Large intestine (tissue), 3 donors: ENCODE measurements around the gene CDKAL1. TPM values are rescaled to one million over a fixed set of nuclear protein-coding genes. Genes with fewer than 3 reads are reported as not detected.

ENCODE experiments used
- DNase-seq, 2 donors: peaks; one replicate each; pipeline versions ENCODE4 v3.0.0 to v3.0.0-alpha.2; 2013
- H3K27ac ChIP-seq: one replicate; pipeline ENCODE4 v1.5.1; 2013; ENCODE audit warnings: low read length
- H3K27me3 ChIP-seq: 2 replicates; pipeline ENCODE4 v1.6.1; 2013; ENCODE audit warnings: low read length; ENCODE audit not compliant: control insufficient read depth, insufficient read depth
- H3K36me3 ChIP-seq: 2 replicates; pipeline ENCODE4 v1.6.1; 2013; ENCODE audit warnings: low read length; ENCODE audit not compliant: control insufficient read depth, insufficient read depth
- H3K4me1 ChIP-seq: one replicate; pipeline ENCODE4 v1.6.1; 2013; ENCODE audit warnings: low read length; ENCODE audit not compliant: control insufficient read depth, insufficient read depth
- H3K4me3 ChIP-seq: one replicate; pipeline ENCODE4 v1.5.1; 2013; ENCODE audit warnings: low read length
- H3K9me3 ChIP-seq: one replicate; pipeline ENCODE4 v1.6.1; 2013; ENCODE audit warnings: mild to moderate bottlenecking, low read depth, low read length, moderate library complexity; ENCODE audit not compliant: control insufficient read depth
- WGBS: methylation state at CpG from one replicate; pipeline ENCODE4 v1.1.5; 2013; ENCODE audit warnings: low lambda C conversion rate; ENCODE audit not compliant: insufficient coverage; 5-methylcytosine and 5-hydroxymethylcytosine counted together
- polyA plus RNA-seq: library from polyadenylated mRNA; unstranded; fragments of 120-200 nt; gene quantifications from one replicate; pipeline ENCODE4 v1.2.1, GENCODE V29; 2013

CDKAL1 gene
- polyA plus RNA-seq, 1 donor = 10.3 TPM

DNA sequence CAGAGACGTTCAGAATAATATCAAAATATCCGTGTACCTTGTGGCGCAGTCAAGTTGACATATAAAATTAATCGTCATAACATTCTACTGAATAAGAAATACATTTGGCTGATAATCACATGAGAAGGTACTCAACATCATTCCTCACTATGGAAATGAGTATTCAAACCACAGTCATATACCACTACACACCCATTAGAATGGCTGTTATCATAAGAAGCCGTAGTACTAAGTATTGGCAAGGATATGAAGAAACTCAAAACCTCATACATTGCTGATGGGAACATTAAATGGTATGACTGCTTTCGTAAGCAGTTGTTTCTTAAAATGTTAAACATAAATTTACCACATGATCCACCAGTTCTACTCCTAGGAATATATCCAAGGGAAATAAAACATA lies 244.7 kb downstream of the CDKAL1 start:
- H3K4me3 ChIP-seq = no peak overlapping the region
- WGBS = 94% methylated on average over 3 of the region's 6 CpGs
- no peak overlapping the region for H3K27ac ChIP-seq

DNA sequence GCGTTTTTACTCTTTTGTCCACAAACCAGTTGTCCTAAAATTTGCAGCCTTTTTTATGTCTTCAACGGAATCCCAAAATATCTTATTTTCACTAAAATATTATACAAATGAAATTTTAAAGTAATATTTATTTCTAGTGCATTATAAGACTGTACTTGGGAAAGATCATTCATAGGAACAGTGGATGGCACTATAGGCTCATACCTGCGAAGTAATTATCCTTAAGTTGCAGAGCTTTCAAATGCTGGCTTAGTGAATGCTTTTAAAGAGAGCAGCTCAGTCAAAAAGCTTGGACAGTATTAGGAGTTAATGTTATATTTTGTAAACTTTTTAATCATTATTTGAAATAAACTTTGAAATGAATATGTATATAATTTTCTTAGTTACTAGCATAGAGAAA lies 254.9 kb downstream of the CDKAL1 start:
- WGBS = 100% methylated on average over 1 of the region's 3 CpGs
- no peaks in the 10 kb centered on the region for H3K4me1 ChIP-seq
- no peaks in the 10 kb centered on the region for H3K36me3 ChIP-seq
- no peaks in the 10 kb centered on the region for H3K9me3 ChIP-seq
- H3K27ac ChIP-seq = no peak overlapping the region
- H3K27me3 ChIP-seq = no peaks in the 10 kb centered on the region
- peak in 1 of 2 donors; percentile 6 for DNase-seq
- H3K4me3 ChIP-seq = no peak overlapping the region

More for the DNA sequence above, 244.7 kb downstream of the CDKAL1 start:
- Histone ChIP-seq H3K36me3 (peaks cover 3% of the 10 kb centered on the region), H3K9me3 (no peaks in the 10 kb centered on the region), H3K27me3 (no peaks in the 10 kb centered on the region), H3K4me1 (no peaks in the 10 kb centered on the region)
- no peak for DNase-seq

DNA sequence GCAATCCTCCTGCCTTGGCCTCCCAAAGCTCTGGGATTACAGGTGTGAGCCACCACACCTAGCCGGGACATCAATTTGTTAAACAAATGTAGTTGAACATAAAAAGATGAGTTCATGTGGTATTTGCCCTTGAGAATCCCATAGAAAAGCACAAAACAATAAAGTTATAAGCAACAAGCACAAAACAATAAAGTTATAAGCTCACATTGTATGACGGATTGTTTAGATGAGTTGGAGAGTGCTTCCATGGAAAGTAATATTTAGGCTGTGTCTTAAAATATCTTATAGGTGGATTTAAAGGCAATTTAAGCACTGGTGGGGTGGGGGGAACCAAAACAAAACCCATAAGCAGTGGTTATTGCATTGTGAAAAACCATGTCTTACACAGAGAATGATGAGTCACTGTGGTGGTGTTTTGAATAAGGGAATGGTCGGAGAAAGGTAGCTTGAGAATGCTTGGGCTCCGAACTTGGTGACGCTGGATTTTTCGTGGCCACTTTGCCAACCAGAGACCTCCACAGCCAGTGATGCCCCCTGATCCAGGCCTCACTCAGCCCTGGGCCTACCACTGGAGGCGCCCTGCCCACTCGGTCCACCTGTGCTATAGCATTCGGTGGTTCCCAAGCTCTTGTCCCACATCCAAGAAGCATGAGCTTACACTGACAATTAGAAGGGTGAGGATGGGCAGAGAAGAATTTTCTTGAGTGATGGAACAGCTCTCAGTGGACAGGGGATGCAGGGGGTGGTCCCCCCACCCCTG lies 256.0 kb downstream of the CDKAL1 start:
- H3K27ac ChIP-seq = no peak overlapping the region
- no peak for DNase-seq
- WGBS = 100% methylated on average over 1 of the region's 9 CpGs
- H3K36me3 ChIP-seq = no peaks in the 10 kb centered on the region
- H3K4me1 ChIP-seq = no peaks in the 10 kb centered on the region
- H3K27me3 ChIP-seq = no peaks in the 10 kb centered on the region
- H3K9me3 ChIP-seq = no peaks in the 10 kb centered on the region
- H3K4me3 ChIP-seq = no peak overlapping the region

DNA sequence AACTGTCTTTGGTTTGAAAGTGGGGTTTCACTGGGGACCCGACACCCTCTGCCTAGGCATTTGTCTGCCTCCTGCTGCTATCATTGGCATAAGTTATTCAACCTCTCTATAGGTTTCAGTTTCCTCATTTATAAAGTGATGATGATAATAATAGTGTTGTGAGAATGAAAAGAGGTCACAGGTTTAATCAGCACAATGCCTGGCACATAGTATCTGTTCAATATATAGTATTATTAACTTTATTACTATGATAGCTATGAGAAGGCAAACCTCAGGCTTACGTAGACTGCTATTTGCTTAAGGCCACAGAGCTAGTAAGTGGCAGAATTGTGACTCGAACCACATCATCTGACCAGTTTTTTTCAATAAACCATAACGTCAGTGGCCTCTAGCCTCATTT lies 256.8 kb downstream of the CDKAL1 start:
- WGBS = 70% methylated on average over 2 of the region's 4 CpGs
- Histone ChIP-seq H3K4me3 (no peak overlapping the region), H3K9me3 (no peaks in the 10 kb centered on the region), H3K4me1 (no peaks in the 10 kb centered on the region), H3K27ac (no peak overlapping the region), H3K27me3 (no peaks in the 10 kb centered on the region), H3K36me3 (no peaks in the 10 kb centered on the region)
- no peak for DNase-seq

DNA sequence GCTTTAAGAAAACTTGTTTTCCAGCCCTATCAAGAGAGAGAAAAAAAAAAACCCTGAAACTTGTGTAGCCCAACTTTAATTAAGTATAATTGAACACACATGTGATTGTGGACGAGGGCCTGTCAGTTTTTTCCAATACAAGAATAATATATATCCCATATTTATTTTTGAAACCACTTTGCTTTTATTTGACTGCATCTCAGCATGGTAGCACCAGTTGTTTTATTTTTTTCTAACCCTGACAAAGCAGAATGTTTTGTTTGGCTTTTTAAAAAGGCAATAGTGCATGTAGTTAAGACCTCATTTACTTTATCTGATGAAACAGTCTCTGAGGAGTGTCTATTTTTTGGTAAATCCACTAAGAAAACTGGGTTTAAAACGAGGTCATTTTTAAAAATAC lies 257.7 kb downstream of the CDKAL1 start:
- Histone ChIP-seq H3K4me1 (no peaks in the 10 kb centered on the region), H3K27me3 (no peaks in the 10 kb centered on the region), H3K4me3 (no peak overlapping the region), H3K9me3 (no peaks in the 10 kb centered on the region), H3K27ac (no peak overlapping the region), H3K36me3 (no peaks in the 10 kb centered on the region)
- WGBS = no CpG with 5 or more reads among the region's 2 CpGs
- no peak for DNase-seq

DNA sequence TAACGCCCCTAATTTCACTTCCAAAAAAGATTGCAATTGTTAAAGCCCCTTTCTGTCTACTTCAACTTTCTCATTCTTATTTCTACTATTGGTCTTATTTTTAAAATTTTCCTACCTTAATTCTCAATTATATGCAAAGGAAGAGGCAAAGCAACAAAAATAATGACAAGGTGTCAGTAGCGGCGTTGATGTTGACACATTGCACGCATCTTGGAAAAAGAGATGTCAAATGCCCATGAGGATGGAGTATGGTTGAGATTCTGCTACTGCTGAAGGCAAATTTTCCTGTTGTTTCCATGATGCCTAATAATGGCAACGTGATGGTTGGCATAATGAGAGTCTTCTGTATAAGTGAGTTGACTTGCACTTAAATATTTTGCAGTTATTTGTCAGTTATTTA lies 258.9 kb downstream of the CDKAL1 start:
- no peaks in the 10 kb centered on the region for H3K36me3 ChIP-seq
- no peaks in the 10 kb centered on the region for H3K4me1 ChIP-seq
- WGBS = no CpG with 5 or more reads among the region's 5 CpGs
- H3K27me3 ChIP-seq = no peaks in the 10 kb centered on the region
- H3K9me3 ChIP-seq = no peaks in the 10 kb centered on the region
- no peak overlapping the region for H3K27ac ChIP-seq
- no peak overlapping the region for H3K4me3 ChIP-seq
- no peak for DNase-seq

DNA sequence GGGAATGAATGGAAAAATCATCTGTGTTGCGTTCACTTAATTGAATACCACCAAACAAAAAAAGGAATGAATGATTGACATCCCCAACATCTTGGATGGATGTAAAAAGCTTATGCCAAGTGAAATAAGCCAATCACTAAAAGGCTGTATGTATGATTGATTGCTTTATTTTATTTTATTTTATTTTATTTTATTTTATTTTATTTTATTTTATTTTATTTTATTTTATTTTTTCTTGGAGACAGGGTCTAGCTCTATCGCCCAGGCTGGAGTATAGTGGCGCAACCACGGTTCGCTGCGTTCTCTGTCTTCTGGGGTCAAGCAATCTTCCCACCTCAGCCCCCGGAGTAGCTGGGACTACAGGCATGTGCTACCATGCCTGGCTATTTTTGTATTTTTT lies 263.3 kb downstream of the CDKAL1 start:
- no peak for DNase-seq
- Histone ChIP-seq H3K4me3 (no peak overlapping the region), H3K27me3 (no peaks in the 10 kb centered on the region), H3K9me3 (no peaks in the 10 kb centered on the region), H3K4me1 (no peaks in the 10 kb centered on the region), H3K27ac (no peak overlapping the region), H3K36me3 (no peaks in the 10 kb centered on the region)
- WGBS = 85% methylated on average over 5 of the region's 7 CpGs

DNA sequence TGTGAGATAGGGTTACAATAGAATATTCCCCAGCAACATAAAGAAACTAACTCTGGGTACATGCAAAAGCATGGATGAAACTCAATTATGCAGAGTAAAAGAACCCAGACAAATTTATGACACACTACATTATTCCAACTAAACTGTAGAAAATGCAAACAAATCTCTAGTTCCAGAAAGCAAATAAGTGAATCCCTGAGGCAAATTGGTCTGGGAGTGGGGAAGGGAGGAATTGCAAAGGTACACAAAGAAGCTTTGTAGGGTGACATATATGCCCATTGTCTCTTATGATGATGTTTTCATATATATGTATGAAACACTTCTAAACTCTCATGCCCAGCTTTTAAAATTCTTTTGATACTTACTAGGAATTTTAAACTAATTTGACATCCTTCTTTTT lies 266.0 kb downstream of the CDKAL1 start:
- no peaks in the 10 kb centered on the region for H3K27me3 ChIP-seq
- H3K4me1 ChIP-seq = no peaks in the 10 kb centered on the region
- no peak overlapping the region for H3K27ac ChIP-seq
- DNase-seq = no peak
- no peak overlapping the region for H3K4me3 ChIP-seq
- H3K9me3 ChIP-seq = no peaks in the 10 kb centered on the region
- H3K36me3 ChIP-seq = no peaks in the 10 kb centered on the region

DNA sequence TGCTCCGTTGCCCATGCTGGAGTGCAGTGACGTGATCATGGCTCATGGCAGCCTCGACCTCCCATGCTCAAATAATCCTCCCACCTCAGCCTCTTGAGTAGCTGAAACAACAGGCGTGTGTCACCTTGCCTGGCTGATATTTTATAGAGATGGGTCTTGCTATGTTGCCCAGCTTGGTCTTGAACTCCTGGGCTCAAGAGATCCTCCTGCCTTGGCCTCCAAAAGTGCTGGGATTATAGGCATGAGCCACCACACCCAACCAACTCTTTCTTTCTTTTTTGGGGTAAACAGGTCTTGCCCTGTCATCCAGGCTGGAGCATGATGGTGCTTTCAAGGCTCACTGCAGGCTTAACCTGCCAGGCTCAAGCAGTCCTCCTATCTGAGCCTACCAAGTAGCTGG lies 266.4 kb downstream of the CDKAL1 start:
- H3K27me3 ChIP-seq = no peaks in the 10 kb centered on the region
- WGBS = no CpG with 5 or more reads among the region's 4 CpGs
- no peak overlapping the region for H3K27ac ChIP-seq
- DNase-seq = no peak
- no peak overlapping the region for H3K4me3 ChIP-seq
- H3K9me3 ChIP-seq = no peaks in the 10 kb centered on the region
- H3K4me1 ChIP-seq = no peaks in the 10 kb centered on the region
- H3K36me3 ChIP-seq = no peaks in the 10 kb centered on the region

DNA sequence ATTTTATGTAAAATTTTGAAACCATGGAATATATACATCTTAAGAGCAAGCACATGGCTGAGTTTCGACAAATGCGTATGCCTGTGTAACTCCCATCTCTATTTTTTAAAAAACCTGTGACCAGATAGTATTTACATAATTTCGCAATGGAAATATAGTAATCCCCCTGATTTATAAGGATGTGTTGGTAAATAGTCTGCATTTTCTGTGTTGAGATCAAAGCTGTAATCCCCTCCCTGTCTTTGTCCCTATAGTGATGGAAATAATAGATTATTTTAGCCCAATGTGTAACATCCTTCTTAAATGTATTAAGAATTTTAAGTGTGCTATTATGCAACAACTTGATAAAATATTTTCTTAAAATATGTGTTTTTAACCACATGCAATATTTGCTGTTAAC lies 267.3 kb downstream of the CDKAL1 start:
- DNase-seq = no peak
- Histone ChIP-seq H3K4me1 (no peaks in the 10 kb centered on the region), H3K9me3 (no peaks in the 10 kb centered on the region), H3K27ac (no peak overlapping the region), H3K4me3 (no peak overlapping the region), H3K36me3 (no peaks in the 10 kb centered on the region), H3K27me3 (no peaks in the 10 kb centered on the region)
- WGBS = no CpG with 5 or more reads among the region's 3 CpGs

DNA sequence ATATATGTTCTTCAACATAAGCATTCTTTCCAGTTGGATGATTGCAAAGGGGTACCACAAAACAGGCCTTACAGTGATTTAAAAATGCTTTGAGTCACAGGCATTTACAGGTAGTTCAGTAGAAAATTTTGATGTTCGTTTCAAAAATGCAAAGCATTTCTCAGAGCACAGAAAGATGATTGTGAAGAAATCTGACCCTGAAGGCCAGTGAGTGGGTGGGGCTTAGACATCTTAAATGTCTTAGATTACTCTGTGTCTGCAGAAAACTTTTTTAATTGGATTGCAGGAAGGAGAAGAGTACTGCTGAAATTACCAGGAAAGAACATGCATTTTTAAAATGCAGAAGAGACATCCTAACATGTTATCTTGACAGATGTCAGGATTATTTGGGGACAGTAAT lies 268.3 kb downstream of the CDKAL1 start:
- WGBS = no CpG with 5 or more reads among the region's 1 CpG

More for the DNA sequence above, 268.3 kb downstream of the CDKAL1 start:
- H3K27me3 ChIP-seq = no peaks in the 10 kb centered on the region
- H3K9me3 ChIP-seq = peaks cover 5% of the 10 kb centered on the region
- no peak overlapping the region for H3K4me3 ChIP-seq
- H3K4me1 ChIP-seq = no peaks in the 10 kb centered on the region
- H3K27ac ChIP-seq = no peak overlapping the region
- DNase-seq = no peak
- no peaks in the 10 kb centered on the region for H3K36me3 ChIP-seq
